IPS-18c (cell line): ENCODE data around the gene TSPEAR.

ENCODE experiments used
- H3K4me3 ChIP-seq: 2 replicates; pipeline ENCODE4 v1.7.0; 2013; ENCODE audit warnings: low read depth, mild to moderate bottlenecking, low read length, moderate library complexity; ENCODE audit not compliant: insufficient read depth
- H3K9me3 ChIP-seq: one replicate; pipeline ENCODE4 v1.6.1; 2013; ENCODE audit warnings: mild to moderate bottlenecking, low read length, moderate library complexity; ENCODE audit not compliant: control insufficient read depth, insufficient read depth

Gene TSPEAR

GRCh38 chr21:44749116-44749758 is 37.9 kb upstream of the TSPEAR start:
- Histone ChIP-seq H3K4me3 (peak overlapping the region; percentile 17), H3K9me3 (peaks cover 2% of the 10 kb centered on the region)

- H3K4me3 ChIP-seq, result peak overlapping the region; percentile 17; the same call in 1 of the 2 replicates
- H3K9me3 ChIP-seq, result peaks cover 2% of the 10 kb centered on the region
Observed at GRCh38 chr21:44748621-44749020, 37.2 kb upstream of the TSPEAR start.

DNA sequence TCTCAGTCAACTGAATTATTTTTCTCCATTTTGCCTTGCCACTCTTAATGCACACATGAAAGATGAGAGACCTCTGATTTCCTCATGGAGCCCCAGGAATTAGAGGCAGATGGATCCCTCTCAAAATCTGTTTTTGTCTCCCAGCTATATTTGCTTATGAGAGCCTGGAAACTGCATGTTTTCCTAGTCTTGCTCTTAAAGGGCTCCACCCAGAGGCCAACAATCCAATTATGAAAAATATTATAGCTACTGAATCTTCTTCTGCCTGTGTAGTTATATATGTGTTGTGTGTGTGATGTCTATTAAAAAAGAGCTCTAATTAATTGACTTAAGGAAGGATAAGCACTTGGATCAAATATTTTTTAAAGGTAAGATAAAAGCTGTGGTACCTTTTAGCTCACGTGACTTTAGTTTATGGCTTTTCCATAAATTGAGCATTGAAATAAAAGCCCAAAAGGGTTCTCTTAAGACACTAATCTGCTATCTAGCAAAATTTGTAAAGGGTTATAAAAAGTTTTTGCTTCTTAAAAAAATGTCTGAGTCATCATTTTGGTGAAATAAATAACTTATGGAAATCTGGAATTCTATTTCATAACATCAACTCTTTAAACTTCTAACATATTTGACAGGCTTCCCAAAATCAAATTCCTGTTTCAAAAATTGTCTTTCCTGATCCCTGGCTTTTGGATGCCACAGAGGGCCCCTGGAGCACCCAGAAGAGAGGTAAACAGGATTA is 31.2 kb upstream of the TSPEAR start:
- Histone ChIP-seq H3K4me3 (no peak overlapping the region), H3K9me3 (peaks cover 7% of the 10 kb centered on the region)

GRCh38 chr21:44741921-44742320 is 30.5 kb upstream of the TSPEAR start:
- peaks cover 7% of the 10 kb centered on the region for H3K9me3 ChIP-seq
- no peak overlapping the region for H3K4me3 ChIP-seq

- H3K4me3 ChIP-seq, result no peak overlapping the region
- peaks cover 13% of the 10 kb centered on the region for H3K9me3 ChIP-seq
Observed at GRCh38 chr21:44740742-44741141, 29.4 kb upstream of the TSPEAR start.

GRCh38 chr21:44739316-44739715 is 27.9 kb upstream of the TSPEAR start:
- Histone ChIP-seq H3K4me3 (no peak overlapping the region), H3K9me3 (peaks cover 13% of the 10 kb centered on the region)

DNA sequence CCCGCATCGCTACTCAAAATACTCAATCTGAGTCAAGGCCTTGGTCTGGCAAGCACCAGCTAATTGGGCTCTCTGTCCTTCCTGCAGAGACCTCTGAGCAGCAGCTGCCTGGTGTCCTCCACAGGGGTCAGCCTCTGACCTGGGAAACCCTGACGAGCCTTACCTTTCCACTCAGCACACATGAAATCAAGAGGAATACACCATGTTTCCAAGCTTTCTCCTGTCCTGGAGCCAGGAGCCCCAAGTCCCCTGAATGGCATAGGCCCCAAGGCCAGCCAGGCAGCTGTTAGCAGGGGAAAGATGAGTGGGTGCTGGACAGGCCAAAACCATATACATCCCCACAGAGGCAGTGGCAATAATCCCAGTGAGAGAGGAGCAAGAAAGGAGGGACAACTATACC is 27.2 kb upstream of the TSPEAR start:
- H3K9me3 ChIP-seq, result peaks cover 13% of the 10 kb centered on the region
- no peak overlapping the region for H3K4me3 ChIP-seq

GRCh38 chr21:44737706-44738354 is 26.5 kb upstream of the TSPEAR start:
- Histone ChIP-seq H3K4me3 (no peak overlapping the region), H3K9me3 (peaks cover 13% of the 10 kb centered on the region)

- peak overlapping the region; percentile 24; the same call in 1 of the 2 replicates for H3K4me3 ChIP-seq
- peaks cover 13% of the 10 kb centered on the region for H3K9me3 ChIP-seq
Observed at GRCh38 chr21:44736291-44737004, 25.1 kb upstream of the TSPEAR start.

DNA sequence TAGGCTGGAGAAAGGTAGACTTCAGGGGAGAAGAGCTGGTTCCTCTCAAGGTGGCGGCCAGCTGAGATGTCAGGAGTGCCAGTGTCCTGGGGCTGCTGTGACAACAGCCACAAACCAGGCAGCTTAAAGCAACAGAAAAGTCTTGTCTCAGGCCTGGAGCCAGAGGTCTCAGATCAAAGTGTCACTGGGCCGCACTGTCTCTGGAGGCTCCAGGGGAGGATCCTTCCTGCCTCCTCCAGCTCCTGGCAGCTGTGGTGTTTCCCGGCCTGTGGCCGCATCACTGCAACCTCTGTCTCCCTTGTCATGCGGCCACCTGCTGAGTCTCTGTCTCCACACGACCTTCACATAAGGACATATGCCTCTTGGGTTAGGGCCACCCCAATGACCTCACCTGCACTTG is 24.4 kb upstream of the TSPEAR start:
- Histone ChIP-seq H3K4me3 (no peak overlapping the region), H3K9me3 (peaks cover 13% of the 10 kb centered on the region)

GRCh38 chr21:44734841-44735240 is 23.5 kb upstream of the TSPEAR start:
- H3K9me3 ChIP-seq, result peaks cover 17% of the 10 kb centered on the region

GRCh38 chr21:44734026-44734745 is 22.8 kb upstream of the TSPEAR start:
- Histone ChIP-seq H3K4me3 (no peak overlapping the region), H3K9me3 (peaks cover 17% of the 10 kb centered on the region)

More at GRCh38 chr21:44734841-44735240, 23.5 kb upstream of the TSPEAR start:
- no peak overlapping the region for H3K4me3 ChIP-seq

DNA sequence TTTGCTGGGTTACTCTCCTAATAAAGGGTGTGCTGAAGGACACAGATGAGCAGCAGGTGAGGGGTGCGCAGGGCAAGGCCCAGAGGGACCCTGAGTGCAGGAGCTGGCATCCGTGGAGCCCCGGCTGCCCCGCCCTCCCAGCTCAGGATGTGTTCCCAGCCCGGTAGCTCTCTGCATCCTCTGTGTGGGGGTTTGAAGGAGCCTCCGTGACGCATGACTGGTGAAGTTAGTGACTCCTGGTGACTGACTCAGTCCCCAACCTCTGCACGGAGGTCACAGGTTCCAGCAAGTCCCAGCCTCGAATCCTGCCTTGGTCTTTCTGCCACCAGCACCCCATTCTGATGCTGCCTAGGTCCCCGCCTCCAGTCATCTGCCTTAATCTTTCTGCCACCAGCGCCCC is 21.6 kb upstream of the TSPEAR start:
- peaks cover 10% of the 10 kb centered on the region for H3K9me3 ChIP-seq
- no peak overlapping the region for H3K4me3 ChIP-seq

GRCh38 chr21:44732263-44732662 is 20.9 kb upstream of the TSPEAR start:
- Histone ChIP-seq H3K9me3 (peaks cover 10% of the 10 kb centered on the region), H3K4me3 (no peak overlapping the region)

GRCh38 chr21:44730951-44731579 is 19.7 kb upstream of the TSPEAR start:
- Histone ChIP-seq H3K4me3 (no peak overlapping the region), H3K9me3 (peaks cover 4% of the 10 kb centered on the region)

DNA sequence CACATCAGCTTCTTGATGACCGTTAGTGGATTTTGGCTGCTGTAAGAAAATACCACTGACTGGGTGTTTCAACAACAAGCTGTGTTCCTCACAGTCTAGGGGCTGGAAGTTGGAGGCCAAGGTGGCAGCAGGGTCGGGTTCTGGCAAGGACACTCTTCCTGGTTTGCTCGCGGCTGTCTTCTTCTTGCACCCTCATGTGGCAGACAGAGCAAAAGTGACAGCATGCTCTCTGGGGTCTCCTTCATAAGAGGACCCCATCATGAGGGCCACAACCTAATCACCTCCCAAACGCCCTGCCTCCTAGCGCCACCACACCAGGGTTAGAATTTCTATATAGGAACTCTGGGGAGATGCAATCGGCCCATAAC is 18.6 kb upstream of the TSPEAR start:
- Histone ChIP-seq H3K9me3 (peaks cover 6% of the 10 kb centered on the region), H3K4me3 (no peak overlapping the region)
